22Rv1 (cell line): ENCODE measurements around the gene TMC4.

Experiments used
- CTCF ChIP-seq: fragments of 450-650 bp; IDR thresholded peaks from 2 replicates; pipeline ENCODE4 v1.5.1; 2017; ENCODE audit warnings: mild to moderate bottlenecking
- ZFX ChIP-seq: fragments of 450-650 bp; IDR thresholded peaks from 2 replicates; pipeline ENCODE4 v1.6.1; 2017; ENCODE audit warnings: antibody characterized with exemption, borderline replicate concordance

GRCh38 chr19:54172471-54173358 lies at the start of gene TMC4:
- TF ChIP-seq CTCF: peak; percentile 67
- TF ChIP-seq ZFX: no peak
